Spleen (tissue), 11 donors: ENCODE data around the gene TMBIM1. TPM values are rescaled to one million over a fixed set of nuclear protein-coding genes. Genes with fewer than 3 reads are reported as not detected.
"Not testable (repeated sequence)": the region's sequence is repeated elsewhere in the genome, so short reads cannot be mapped to it uniquely, and the experiment has no call there.

ENCODE experiments used
- DNase-seq: peaks from one replicate; pipeline ENCODE4 v3.0.0-alpha.2; 2020
- H3K27ac ChIP-seq, 8 donors: fragments of 200-600 bp; sonication (generic) in 7 of 8; 1 replicate in 4 of 8; 2 replicates in 4 of 8; pipeline versions ENCODE4 v1.5.0 to v1.8.0; 2016 to 2021; ENCODE audit warnings: inconsistent platforms in 4 of 8, mild to moderate bottlenecking in 4 of 8, moderate library complexity in 1 of 8
- H3K27me3 ChIP-seq, 7 donors: fragments of 200-600 bp; sonication (generic) in 6 of 7; replicated peaks in 1 of 7; 1 replicate in 4 of 7; 2 replicates in 3 of 7; pipeline versions ENCODE4 v1.5.0 to v1.8.0; 2016 to 2021; ENCODE audit warnings: inconsistent platforms in 3 of 7, mild to moderate bottlenecking in 1 of 7
- H3K36me3 ChIP-seq, 6 donors: fragments of 200-600 bp; sonication (generic) in 5 of 6; 1 replicate in 4 of 6; 2 replicates in 2 of 6; pipeline versions ENCODE4 v1.5.0 to v1.8.0; 2016 to 2021; ENCODE audit warnings: inconsistent platforms in 2 of 6
- H3K4me1 ChIP-seq, 6 donors: fragments of 200-600 bp; sonication (generic) in 5 of 6; 1 replicate in 3 of 6; 2 replicates in 3 of 6; pipeline versions ENCODE4 v1.5.0 to v1.8.0; 2016 to 2021; ENCODE audit warnings: inconsistent platforms in 3 of 6
- H3K4me3 ChIP-seq, 8 donors: fragments of 200-600 bp; sonication (generic) in 7 of 8; 1 replicate in 4 of 8; 2 replicates in 4 of 8; pipeline versions ENCODE4 v1.5.0 to v1.8.0; 2016 to 2021; ENCODE audit warnings: inconsistent platforms in 4 of 8, mild to moderate bottlenecking in 4 of 8, moderate library complexity in 2 of 8
- H3K9me3 ChIP-seq, 8 donors: fragments of 200-600 bp; sonication (generic) in 7 of 8; 1 replicate in 4 of 8; 2 replicates in 4 of 8; pipeline versions ENCODE4 v1.5.0 to v1.8.0; 2016 to 2021; ENCODE audit warnings: inconsistent platforms in 4 of 8
- POLR2A ChIP-seq, 3 donors: fragments of 450-650 bp; IDR thresholded peaks; one replicate each; pipeline ENCODE4 v1.5.1; 2017; ENCODE audit warnings: antibody characterized with exemption in 3 of 3, mild to moderate bottlenecking in 1 of 3
- POLR2AphosphoS5 ChIP-seq, 3 donors: sonication (generic); formaldehyde crosslinking; IDR thresholded peaks; one replicate each; pipeline ENCODE4 v1.5.1; 2017; ENCODE audit warnings: antibody characterized with exemption in 3 of 3
- WGBS, 5 donors: extraction: QIAGEN DNeasy Blood & Tissue Kit in 3 of 5; methylation state at CpG; one replicate each; pipeline versions ENCODE4 v1.1.5 to v1.1.7; 2013 to 2018; 5-methylcytosine and 5-hydroxymethylcytosine counted together
- intact Hi-C: fragments of 100-400 bp; cut with DNase I; formaldehyde crosslinking; loops from one replicate; pipeline ENCODE4 v1.15.0; 2023; ENCODE audit warnings: low total_unique reads
- polyA plus RNA-seq, 3 donors: library from polyadenylated mRNA; stranded (reverse); fragments of 200-250 nt; gene quantifications; one replicate each; pipeline ENCODE4 v1.2.1, GENCODE V29; 2013
- total RNA-seq, 7 donors: library from RNA; depleted of rRNA in 3 of 7; stranded (reverse); fragments of >200 nt in 3 of 7; fragmentation: NEBNext Ultra II Directional in 4 of 7; extraction: Animal tissue kit (Norgen Biotek cat#: 25700) in 4 of 7; gene quantifications; one replicate each; pipeline versions ENCODE4 v1.1.0 to v1.2.1, GENCODE V29; 2016 to 2021
- TF ChIP-seq, protein P1 (sequence below), 11 experiments: fragments of 200-600 bp in 7 of 11; fragments of 450-650 bp in 4 of 11; sonication (generic) in 4 of 11; IDR thresholded peaks in 8 of 11; conservative IDR thresholded peaks in 3 of 11; 1 replicate in 7 of 11; 2 replicates in 4 of 11; pipeline versions ENCODE4 v1.4.0 to v1.8.0; 2016 to 2021; ENCODE audit warnings: antibody characterized with exemption in 11 of 11, inconsistent platforms in 4 of 11, mild to moderate bottlenecking in 1 of 11
- donor health status: healthy with polysubstance abuse.
- donor health status: DM: no; HTN: no; CAD: no; lungs with moderate emphysema.
- donor health status: DM: no; HTN: no; CAD: no.
- donor health status: Bipolar disorder and iron deficiency.
- donor health status: healthy.
- donor health status: DM: no; HTN: no; CAD: no.
- donor health status: DM: yes; HTN: yes; CAD: no.

The TMBIM1 gene
- total and polyA plus RNA-seq, 10 donors: 17.2 to 121 (median 85.2) TPM

DNA sequence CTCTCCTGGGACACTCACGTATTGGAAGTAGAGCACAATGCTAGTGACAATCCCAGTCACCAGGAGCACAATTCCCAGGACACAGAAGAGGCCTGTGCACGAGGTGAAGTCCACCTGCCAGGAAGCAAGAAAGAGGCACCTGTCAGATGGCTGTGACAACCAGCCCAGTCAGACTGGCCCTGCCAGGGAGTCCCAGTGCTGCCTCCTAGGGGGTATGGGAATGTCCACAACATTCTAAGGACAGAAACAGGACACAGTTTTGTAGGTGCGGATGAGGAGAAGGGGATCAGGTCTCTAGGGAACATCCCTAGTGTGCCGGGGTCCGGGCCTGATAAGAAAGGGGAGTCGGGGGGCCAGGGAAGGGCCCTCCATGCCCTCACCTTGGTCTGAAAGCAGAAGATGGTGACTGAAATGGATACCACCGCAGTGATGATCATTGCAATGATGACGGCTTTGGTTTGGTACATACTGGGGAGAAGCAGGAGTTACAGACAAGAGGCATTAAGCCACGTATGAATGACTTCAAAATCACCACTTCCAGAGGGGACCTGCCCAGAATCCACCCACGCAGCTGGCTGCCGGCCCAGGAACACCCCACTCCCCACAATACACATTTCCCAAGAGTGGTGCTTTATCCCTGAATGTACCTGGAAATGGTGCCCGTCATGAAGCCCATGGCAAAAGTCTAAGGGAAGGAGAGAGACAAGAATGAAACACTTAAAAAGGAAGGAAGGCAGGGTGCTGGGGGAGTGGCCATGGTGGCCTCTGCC lies 15.1 kb downstream of the TMBIM1 start:
- no peak overlapping the region for H3K4me3 ChIP-seq
- peak overlapping the region in 2 of 8 donors; percentile 13 to 45 for H3K27ac ChIP-seq
- H3K9me3 ChIP-seq: no peaks in the 10 kb centered on the region
- H3K4me1 ChIP-seq: peaks cover 12 to 50% (median 26%) of the 10 kb centered on the region in 6 donors
- TF ChIP-seq POLR2A (IDR thresholded peaks at IDR 0.05): no peak
- no peak for TF ChIP-seq POLR2AphosphoS5 (IDR thresholded peaks at IDR 0.05)
- TF ChIP-seq, protein P1, sequence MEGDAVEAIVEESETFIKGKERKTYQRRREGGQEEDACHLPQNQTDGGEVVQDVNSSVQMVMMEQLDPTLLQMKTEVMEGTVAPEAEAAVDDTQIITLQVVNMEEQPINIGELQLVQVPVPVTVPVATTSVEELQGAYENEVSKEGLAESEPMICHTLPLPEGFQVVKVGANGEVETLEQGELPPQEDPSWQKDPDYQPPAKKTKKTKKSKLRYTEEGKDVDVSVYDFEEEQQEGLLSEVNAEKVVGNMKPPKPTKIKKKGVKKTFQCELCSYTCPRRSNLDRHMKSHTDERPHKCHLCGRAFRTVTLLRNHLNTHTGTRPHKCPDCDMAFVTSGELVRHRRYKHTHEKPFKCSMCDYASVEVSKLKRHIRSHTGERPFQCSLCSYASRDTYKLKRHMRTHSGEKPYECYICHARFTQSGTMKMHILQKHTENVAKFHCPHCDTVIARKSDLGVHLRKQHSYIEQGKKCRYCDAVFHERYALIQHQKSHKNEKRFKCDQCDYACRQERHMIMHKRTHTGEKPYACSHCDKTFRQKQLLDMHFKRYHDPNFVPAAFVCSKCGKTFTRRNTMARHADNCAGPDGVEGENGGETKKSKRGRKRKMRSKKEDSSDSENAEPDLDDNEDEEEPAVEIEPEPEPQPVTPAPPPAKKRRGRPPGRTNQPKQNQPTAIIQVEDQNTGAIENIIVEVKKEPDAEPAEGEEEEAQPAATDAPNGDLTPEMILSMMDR (IDR thresholded peaks at IDR 0.05 in 8 of 11, conservative IDR thresholded peaks at IDR 0.05 in 3 of 11): no peak
- intact Hi-C loops: no loop called here
- H3K36me3 ChIP-seq: peaks cover 2 to 100% (median 87%) of the 10 kb centered on the region in 6 donors
- WGBS, 5 donors: 81 to 92% (median 88%) methylated on average over 12 of the region's 12 CpGs
- peak; percentile 49 for DNase-seq
- H3K27me3 ChIP-seq: no peaks in the 10 kb centered on the region

DNA sequence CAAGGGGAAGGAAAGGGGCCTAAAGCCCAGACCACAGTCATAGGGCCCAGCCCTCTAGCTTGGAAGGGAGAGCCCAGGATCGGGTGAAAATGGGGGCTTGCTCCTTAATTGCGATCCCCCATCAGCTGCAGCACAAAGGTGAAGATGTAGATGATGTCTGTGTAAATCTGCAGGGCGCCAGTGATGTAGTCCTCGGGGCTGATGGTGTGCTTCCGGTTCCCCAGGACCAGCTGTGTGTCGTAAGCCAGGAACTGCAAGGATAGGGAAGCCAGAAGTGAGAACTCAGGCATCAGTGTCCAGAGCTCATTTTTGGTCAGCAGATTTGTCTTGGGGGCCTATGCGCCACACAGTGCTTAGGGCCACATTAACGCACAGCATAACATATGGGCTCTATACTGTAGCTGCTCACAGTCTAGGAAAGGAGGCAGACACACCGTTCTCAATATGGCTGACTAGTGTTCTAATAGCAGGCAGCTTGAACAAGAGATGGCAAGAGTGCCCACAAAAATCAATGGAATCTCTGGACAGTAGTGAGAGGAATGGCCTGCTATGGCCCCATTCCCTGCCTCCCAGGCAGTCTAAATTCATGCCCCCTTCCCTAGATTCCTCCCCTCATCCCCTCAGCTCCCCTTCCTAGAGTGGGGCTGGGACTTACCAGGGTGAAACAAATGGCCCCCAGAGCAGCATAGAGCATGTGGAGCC lies 16.8 kb downstream of the TMBIM1 start:
- intact Hi-C loops: no loop called here
- 69 to 89% (median 77%) methylated on average over 9 of the region's 9 CpGs for WGBS, 5 donors
- Histone ChIP-seq H3K4me3 (no peak overlapping the region), H3K27me3 (no peaks in the 10 kb centered on the region), H3K4me1 (peaks cover 26 to 59% (median 38%) of the 10 kb centered on the region in 6 donors), H3K27ac (peak overlapping the region in 3 of 8 donors; percentile 10 to 87 (median 86)), H3K36me3 (peaks cover 2 to 87% (median 71%) of the 10 kb centered on the region in 6 donors), H3K9me3 (no peaks in the 10 kb centered on the region)
- no peak for DNase-seq
- TF ChIP-seq POLR2A (IDR thresholded peaks at IDR 0.05) (no peak), POLR2AphosphoS5 (IDR thresholded peaks at IDR 0.05) (no peak)
- TF ChIP-seq, protein P1 (IDR thresholded peaks at IDR 0.05 in 8 of 11, conservative IDR thresholded peaks at IDR 0.05 in 3 of 11): no peak

DNA sequence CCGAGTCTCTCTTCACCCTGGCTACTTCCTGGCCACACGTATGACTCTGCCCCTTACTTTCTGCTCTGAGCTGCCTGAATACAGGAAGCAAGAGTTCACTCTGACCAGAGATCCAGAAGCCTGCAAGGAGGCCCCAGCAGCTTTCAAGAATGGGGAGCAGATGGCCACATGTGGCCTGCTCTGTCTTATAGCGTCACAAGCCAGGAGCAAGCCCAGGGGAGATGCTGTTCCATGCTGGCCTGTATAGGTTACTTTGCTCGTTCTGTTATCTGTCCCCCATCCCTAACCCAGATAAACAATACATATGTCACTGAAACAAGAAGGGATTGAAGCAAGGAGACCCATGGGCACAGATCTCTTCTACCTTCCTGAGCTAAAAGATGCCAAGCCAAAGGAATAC lies 17.7 kb downstream of the TMBIM1 start:
- no peak overlapping the region for H3K4me3 ChIP-seq
- H3K36me3 ChIP-seq: peaks cover 0 to 78% (median 61%) of the 10 kb centered on the region in 6 donors
- intact Hi-C loops: no loop called here
- H3K9me3 ChIP-seq: no peaks in the 10 kb centered on the region
- DNase-seq: no peak
- peak overlapping the region in 2 of 8 donors; percentile 86 to 87 for H3K27ac ChIP-seq
- no peaks in the 10 kb centered on the region for H3K27me3 ChIP-seq
- 69 to 83% (median 73%) methylated on average over 4 of the region's 4 CpGs for WGBS, 5 donors
- H3K4me1 ChIP-seq: peaks cover 26 to 61% (median 39%) of the 10 kb centered on the region in 6 donors
- TF ChIP-seq POLR2A (IDR thresholded peaks at IDR 0.05): no peak

DNA sequence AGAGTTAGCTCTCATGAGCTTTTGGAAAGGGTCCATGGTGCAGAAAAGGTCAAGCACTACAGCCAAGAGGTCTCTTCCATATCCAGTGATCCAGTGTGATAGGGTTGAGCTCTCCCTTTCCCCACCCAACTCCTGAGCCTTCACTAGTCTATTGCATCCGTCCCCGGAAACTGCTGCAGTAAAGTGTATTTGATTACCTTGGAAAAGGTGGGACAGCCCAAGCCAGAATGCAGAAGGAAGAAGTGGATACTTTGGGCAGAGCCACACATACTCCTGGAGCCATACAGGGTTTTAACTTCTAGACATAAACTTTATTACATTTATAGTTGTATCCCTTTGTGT lies 18.4 kb downstream of the TMBIM1 start:
- intact Hi-C loops: no loop called here
- no peaks in the 10 kb centered on the region for H3K27me3 ChIP-seq
- WGBS, 5 donors: 83 to 97% (median 89%) methylated on average over 2 of the region's 2 CpGs
- DNase-seq: no peak
- H3K9me3 ChIP-seq: no peaks in the 10 kb centered on the region
- peaks cover 0 to 71% (median 54%) of the 10 kb centered on the region in 6 donors for H3K36me3 ChIP-seq
- H3K27ac ChIP-seq: peak overlapping the region in 3 of 8 donors; percentile 84 to 87 (median 86)
- peaks cover 30 to 69% (median 44%) of the 10 kb centered on the region in 6 donors for H3K4me1 ChIP-seq
- TF ChIP-seq POLR2AphosphoS5 (IDR thresholded peaks at IDR 0.05) (no peak), POLR2A (IDR thresholded peaks at IDR 0.05) (no peak)
- TF ChIP-seq, protein P1 (IDR thresholded peaks at IDR 0.05 in 8 of 11, conservative IDR thresholded peaks at IDR 0.05 in 3 of 11): no peak
- H3K4me3 ChIP-seq: no peak overlapping the region

DNA sequence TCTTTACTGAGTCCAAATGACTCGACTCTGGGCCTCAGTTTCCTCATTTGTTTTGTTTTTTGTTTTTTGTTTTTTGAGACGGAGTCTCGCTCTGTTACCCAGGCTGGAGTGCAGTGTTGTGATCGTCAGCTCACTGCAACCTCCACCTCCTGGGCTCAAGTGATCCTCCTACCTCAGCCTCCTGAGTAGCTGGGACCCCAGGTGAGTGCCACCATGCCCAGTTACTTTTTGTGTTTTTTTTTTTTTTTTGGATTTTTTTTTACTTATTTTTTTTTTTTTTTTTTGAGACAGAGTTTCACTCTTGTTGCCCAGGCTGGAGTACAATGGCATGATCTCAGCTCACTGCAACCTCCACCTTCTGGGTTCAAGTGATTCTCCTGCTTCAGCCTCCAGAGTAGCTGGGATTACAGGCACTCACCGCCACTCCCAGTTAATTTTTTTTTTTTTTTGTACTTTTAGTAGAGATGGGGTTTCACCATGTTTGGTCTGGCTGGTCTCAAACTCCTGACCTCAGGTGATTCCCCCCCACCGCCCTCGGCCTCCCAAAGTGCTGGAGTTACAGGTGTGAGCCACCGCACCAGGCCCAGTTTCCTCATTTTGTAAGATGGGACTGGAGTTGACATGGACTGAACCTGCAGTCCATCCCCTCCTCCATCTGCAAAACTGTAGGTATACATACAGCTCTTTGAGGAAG lies 18.9 kb downstream of the TMBIM1 start:
- WGBS, 5 donors: 83 to 90% (median 87%) methylated on average over 8 of the region's 8 CpGs

More for the DNA sequence above, 18.9 kb downstream of the TMBIM1 start:
- peak overlapping the region in 1 of 8 donors; percentile 21 for H3K4me3 ChIP-seq
- peak overlapping the region in 7 of 8 donors; percentile 21 to 87 (median 61) for H3K27ac ChIP-seq
- H3K36me3 ChIP-seq: peaks cover 0 to 65% (median 49%) of the 10 kb centered on the region in 6 donors
- peaks cover 34 to 74% (median 49%) of the 10 kb centered on the region in 6 donors for H3K4me1 ChIP-seq
- H3K27me3 ChIP-seq, intact Hi-C loops, DNase-seq, H3K9me3 ChIP-seq: not testable (repeated sequence)
